ENCODE data around the gene ELP2. TPM values are rescaled to one million over a fixed set of nuclear protein-coding genes. Genes with fewer than 3 reads are reported as not detected.

The ELP2 gene
- total and polyA plus RNA-seq, 2 of the 8 experiments (the other 6 are each of a cell fraction or from before 2014, with no cell fraction given) = 55.8 to 165 TPM

GRCh38 chr18:36139245-36139644 is 9.5 kb downstream of the ELP2 start (continued):
- TF ChIP-seq EZH2 (IDR thresholded peaks at IDR 0.05; ENCODE audit: low read depth, low read length, severe bottlenecking) (no peak), JUN (IDR thresholded peaks at IDR 0.05; ENCODE audit: low read depth, low read length) (no peak), GABPA (IDR thresholded peaks at IDR 0.05; ENCODE audit: borderline replicate concordance, insufficient read depth, low read length) (no peak), HDAC2 (IDR thresholded peaks at IDR 0.05; ENCODE audit: borderline replicate concordance in 1 of 2, low read depth in 2 of 2, low read length in 2 of 2) (no peak), NRF1 (IDR thresholded peaks at IDR 0.05; ENCODE audit: low read depth, low read length) (no peak), POLR2A (IDR thresholded peaks at IDR 0.05; ENCODE audit: control extremely low read depth in 1 of 2, low read depth in 2 of 2, low read length in 2 of 2) (no peak), GTF2F1 (IDR thresholded peaks at IDR 0.05; ENCODE audit: borderline replicate concordance, low read depth, low read length) (no peak), SP2 (IDR thresholded peaks at IDR 0.05; ENCODE audit: low read length) (no peak)
